ENCODE measurements around the gene SEMA6A.

GRCh38 chr5:116539222-116539621, 35.4 kb downstream of the SEMA6A start:
- TF ChIP-seq CTCF (IDR thresholded peaks at IDR 0.05; ENCODE audit: low read depth, low read length, missing input control) (no peak), MAX (IDR thresholded peaks at IDR 0.05) (no peak), GABPA (IDR thresholded peaks at IDR 0.05 in 1 of 2, conservative IDR thresholded peaks at IDR 0.05 in 1 of 2) (no peak), RAD21 (IDR thresholded peaks at IDR 0.05) (no peak), ATF3 (IDR thresholded peaks at IDR 0.05) (no peak), SP1 (IDR thresholded peaks at IDR 0.05) (no peak), TAF1 (conservative IDR thresholded peaks at IDR 0.05) (no peak), YY1 (IDR thresholded peaks at IDR 0.05) (no peak), REST (IDR thresholded peaks at IDR 0.05) (no peak), FOXA1 (IDR thresholded peaks at IDR 0.05) (no peak), JUND (IDR thresholded peaks at IDR 0.05) (no peak)
- TF ChIP-seq, protein P1, sequence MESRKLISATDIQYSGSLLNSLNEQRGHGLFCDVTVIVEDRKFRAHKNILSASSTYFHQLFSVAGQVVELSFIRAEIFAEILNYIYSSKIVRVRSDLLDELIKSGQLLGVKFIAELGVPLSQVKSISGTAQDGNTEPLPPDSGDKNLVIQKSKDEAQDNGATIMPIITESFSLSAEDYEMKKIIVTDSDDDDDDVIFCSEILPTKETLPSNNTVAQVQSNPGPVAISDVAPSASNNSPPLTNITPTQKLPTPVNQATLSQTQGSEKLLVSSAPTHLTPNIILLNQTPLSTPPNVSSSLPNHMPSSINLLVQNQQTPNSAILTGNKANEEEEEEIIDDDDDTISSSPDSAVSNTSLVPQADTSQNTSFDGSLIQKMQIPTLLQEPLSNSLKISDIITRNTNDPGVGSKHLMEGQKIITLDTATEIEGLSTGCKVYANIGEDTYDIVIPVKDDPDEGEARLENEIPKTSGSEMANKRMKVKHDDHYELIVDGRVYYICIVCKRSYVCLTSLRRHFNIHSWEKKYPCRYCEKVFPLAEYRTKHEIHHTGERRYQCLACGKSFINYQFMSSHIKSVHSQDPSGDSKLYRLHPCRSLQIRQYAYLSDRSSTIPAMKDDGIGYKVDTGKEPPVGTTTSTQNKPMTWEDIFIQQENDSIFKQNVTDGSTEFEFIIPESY (IDR thresholded peaks at IDR 0.05) = no peak

All from liver (tissue), 3 donors.